NCI-H1092 (cell line): ENCODE measurements around the gene TRMT1.
"Not testable (repeated sequence)": the region's sequence is repeated elsewhere in the genome, so short reads cannot be mapped to it uniquely, and the experiment has no call there.

Experiments
- DNase-seq: peaks from one replicate; lab custom pipeline; 2025; lab: John Stamatoyannopoulos, UW

Gene TRMT1

GRCh38 chr19:13116282-13117175 is at the start of gene TRMT1:
Gene TRMT1 (minus strand): TSS chr19:13116740. CDS start chr19:13116399, 341 bp downstream.
- DNase-seq, result peak; percentile 85

GRCh38 chr19:13166151-13166550 is 49.6 kb upstream of the TRMT1 start:
- not testable (repeated sequence) for DNase-seq

GRCh38 chr19:13165162-13165997 is 48.8 kb upstream of the TRMT1 start:
- DNase-seq, result no peak

GRCh38 chr19:13164343-13165161 is 48.0 kb upstream of the TRMT1 start:
- peak; percentile 55 for DNase-seq

GRCh38 chr19:13163609-13164342 is 47.2 kb upstream of the TRMT1 start:
- DNase-seq, result no peak

- DNase-seq, result peak; percentile 86
These were observed 46.4 kb upstream of the TRMT1 start for GRCh38 chr19:13162724-13163608.

GRCh38 chr19:13160557-13160956 is 44.0 kb upstream of the TRMT1 start:
- DNase-seq, result no peak

- DNase-seq, result no peak
These were observed 43.2 kb upstream of the TRMT1 start for GRCh38 chr19:13159713-13160112.

GRCh38 chr19:13155472-13156359 is 39.2 kb upstream of the TRMT1 start:
- no peak for DNase-seq

GRCh38 chr19:13154911-13155471 is 38.5 kb upstream of the TRMT1 start:
- DNase-seq, result no peak

GRCh38 chr19:13154241-13154778 is 37.8 kb upstream of the TRMT1 start:
- no peak for DNase-seq

- peak; percentile 50 for DNase-seq
These were observed 37.2 kb upstream of the TRMT1 start for GRCh38 chr19:13153569-13154240.

- DNase-seq, result peak; percentile 92
These were observed 36.5 kb upstream of the TRMT1 start for GRCh38 chr19:13152974-13153568.

- no peak for DNase-seq
These were observed 35.9 kb upstream of the TRMT1 start for GRCh38 chr19:13152356-13152973.

GRCh38 chr19:13151605-13152355 is 35.2 kb upstream of the TRMT1 start:
- peak; percentile 94 for DNase-seq

- no peak for DNase-seq
These were observed 34.5 kb upstream of the TRMT1 start for GRCh38 chr19:13150931-13151604.
